HepG2 (cell line): ENCODE data around the gene PCOLCE2. TPM values are rescaled to one million over a fixed set of nuclear protein-coding genes. Genes with fewer than 3 reads are reported as not detected.

Experiments
- ATAC-seq: fragments of 200-7000 bp; cut with Tn5 transposase; 3 replicates; pipeline ENCODE4 v1.9.1; 2020; ENCODE audit warnings: mild to moderate bottlenecking, moderate library complexity
- BruUV-seq: library from RNA; stranded (reverse); fragments of 400-500 nt; replicated peaks from 2 replicates; lab custom pipeline; 2021; lab: Mats Ljungman, UMichigan
- CTCF ChIA-PET: fragments of 300-600 bp; formaldehyde crosslinking; extraction: SDS; loops from one replicate; lab custom pipeline; 2021; ENCODE audit warnings: low total read pairs, inconsistent platforms, low intra/inter-chr PET ratio; lab: Yijun Ruan, JAX
- POLR2A ChIA-PET: fragments of 350-600 bp; sonication (Branson Sonifier 250); formaldehyde crosslinking; loops from one replicate; lab custom pipeline; 2020; ENCODE audit warnings: antibody characterized with exemption, inconsistent platforms; lab: Yijun Ruan, JAX
- DNase-seq: peaks from one replicate; pipeline ENCODE4 v3.0.0-alpha.2; 2015; ENCODE audit warnings: low spot score
- FAIRE-seq: peaks from 3 replicates; lab custom pipeline; 2011; peaks lifted over from hg19 to GRCh38; lab: Jason Lieb, UNC
- H2AFZ ChIP-seq: one replicate; pipeline ENCODE4 v1.6.1; 2011; ENCODE audit warnings: low read length, inconsistent platforms
- H3K27ac ChIP-seq: fragments of 300-600 bp; 3 replicates; pipeline ENCODE4 v1.8.0; 2011; ENCODE audit warnings: mixed run types, mild to moderate bottlenecking, mixed read lengths, low read length, inconsistent platforms; ENCODE audit not compliant: insufficient read depth; ENCODE audit errors: extremely low read length
- H3K27me3 ChIP-seq, 2 experiments: fragments of 200-600 bp in 1 of 2; 2 replicates in 1 of 2; 3 replicates in 1 of 2; pipeline versions ENCODE4 v1.6.0 to v1.8.0; 2011; ENCODE audit warnings: low read length in 2 of 2, mild to moderate bottlenecking in 2 of 2, moderate library complexity in 2 of 2, inconsistent platforms in 1 of 2; ENCODE audit not compliant: insufficient read depth in 2 of 2, control insufficient read depth in 1 of 2
- H3K36me3 ChIP-seq, 2 experiments: fragments of 200-600 bp in 1 of 2; replicated peaks in 1 of 2; 2 replicates in 1 of 2; 3 replicates in 1 of 2; pipeline versions ENCODE4 v1.5.1 to v1.8.0; 2011; ENCODE audit warnings: low read length in 2 of 2, inconsistent platforms in 1 of 2; ENCODE audit not compliant: insufficient read depth in 2 of 2, control insufficient read depth in 1 of 2
- H3K4me1 ChIP-seq: 2 replicates; pipeline ENCODE4 v1.5.1; 2012; ENCODE audit warnings: low read length, inconsistent platforms; ENCODE audit not compliant: insufficient read depth
- H3K4me2 ChIP-seq: 2 replicates; pipeline ENCODE4 v1.6.0; 2011; ENCODE audit warnings: low read depth, low read length, inconsistent platforms
- H3K4me3 ChIP-seq, 3 experiments: fragments of 200-600 bp in 1 of 3; sonication (generic), shearing (Covaris generic) in 1 of 3; replicated peaks in 1 of 3; 2 replicates each; pipeline ENCODE4 v1.5.1; 2011 to 2016; ENCODE audit warnings: low read length in 3 of 3, inconsistent platforms in 2 of 3, low read depth in 2 of 3, mild to moderate bottlenecking in 2 of 3, control low read depth in 1 of 3, mixed read lengths in 1 of 3; ENCODE audit not compliant: insufficient read depth in 1 of 3
- H3K79me2 ChIP-seq: one replicate; pipeline ENCODE4 v1.6.1; 2011; ENCODE audit warnings: low read length, inconsistent platforms; ENCODE audit not compliant: insufficient read depth
- H3K9ac ChIP-seq: 2 replicates; pipeline ENCODE4 v1.6.0; 2011; ENCODE audit warnings: mild to moderate bottlenecking, low read depth, low read length, inconsistent platforms; ENCODE audit not compliant: insufficient read depth
- H3K9me3 ChIP-seq: 2 replicates; pipeline ENCODE4 v1.5.1; 2012; ENCODE audit warnings: mild to moderate bottlenecking, low read length
- H4K20me1 ChIP-seq: 2 replicates; pipeline ENCODE4 v1.6.0; 2011; ENCODE audit warnings: inconsistent platforms, mild to moderate bottlenecking, low read length, moderate library complexity; ENCODE audit not compliant: insufficient read depth
- ASH2L ChIP-seq: fragments of 300-600, 200-600 bp; sonication (generic); IDR thresholded peaks from 2 replicates; pipeline ENCODE4 v1.7.0; 2017; ENCODE audit warnings: low read depth, mild to moderate bottlenecking, moderate library complexity, mixed read lengths, low read length; ENCODE audit not compliant: insufficient read length
- CENPT ChIP-seq: sonication (generic); formaldehyde crosslinking; IDR thresholded peaks from 2 replicates; pipeline ENCODE4 v1.8.0; 2022; ENCODE audit warnings: low read depth, mild to moderate bottlenecking, moderate library complexity, missing genetic modification reagents
- FOXA1 ChIP-seq, 2 experiments: fragments of 450-650 bp in 1 of 2; sonication (generic) in 1 of 2; formaldehyde crosslinking in 1 of 2; IDR thresholded peaks; 2 replicates each; pipeline versions ENCODE4 v1.4.0 to v1.6.1; 2016 to 2020; ENCODE audit warnings: missing genetic modification reagents in 1 of 2
- FOXP1 ChIP-seq, 2 experiments: fragments of 450-650 bp in 1 of 2; IDR thresholded peaks; 2 replicates each; pipeline ENCODE4 v1.6.1; 2017 to 2018; ENCODE audit warnings: antibody characterized with exemption in 1 of 2
- HMGA1 ChIP-seq: sonication (generic); formaldehyde crosslinking; conservative IDR thresholded peaks from 2 replicates; pipeline ENCODE4 v1.4.0; 2020; ENCODE audit warnings: missing genetic modification reagents
- MLXIP ChIP-seq: sonication (generic); formaldehyde crosslinking; IDR thresholded peaks from 2 replicates; pipeline ENCODE4 v1.9.0; 2021; ENCODE audit warnings: missing genetic modification reagents, borderline replicate concordance
- NAIF1 ChIP-seq: sonication (generic); formaldehyde crosslinking; IDR thresholded peaks from 2 replicates; pipeline ENCODE4 v1.5.0; 2020; ENCODE audit warnings: mild to moderate bottlenecking, missing genetic modification reagents, borderline replicate concordance
- PATZ1 ChIP-seq: sonication (generic); formaldehyde crosslinking; IDR thresholded peaks from 2 replicates; pipeline ENCODE4 v1.4.0; 2020; ENCODE audit warnings: missing genetic modification reagents
- RXRB ChIP-seq: IDR thresholded peaks from 2 replicates; pipeline ENCODE4 v1.6.1; 2016; ENCODE audit warnings: borderline replicate concordance, missing genetic modification reagents, missing compliant biosample characterization
- SAFB2 ChIP-seq: sonication (generic); formaldehyde crosslinking; IDR thresholded peaks from 2 replicates; pipeline ENCODE4 v1.5.1; 2020; ENCODE audit warnings: missing genetic modification reagents, low read depth, mild to moderate bottlenecking, borderline replicate concordance
- SKI ChIP-seq: fragments of 450-650 bp; IDR thresholded peaks from one replicate; pipeline ENCODE4 v1.6.1; 2018; ENCODE audit warnings: mild to moderate bottlenecking; ENCODE audit not compliant: partially characterized antibody
- SOX6 ChIP-seq, 2 experiments: fragments of 450-650 bp in 1 of 2; sonication (generic) in 1 of 2; formaldehyde crosslinking in 1 of 2; IDR thresholded peaks; 2 replicates each; pipeline versions ENCODE4 v1.4.0 to v1.6.1; 2017 to 2020; ENCODE audit warnings: antibody characterized with exemption in 1 of 2, mild to moderate bottlenecking in 1 of 2, missing genetic modification reagents in 1 of 2
- TCF7L2 ChIP-seq: IDR thresholded peaks from 2 replicates; pipeline ENCODE4 v1.6.1; 2011; ENCODE audit warnings: mild to moderate bottlenecking, low read depth, low read length, moderate library complexity
- ZFP62 ChIP-seq: sonication (generic); formaldehyde crosslinking; IDR thresholded peaks from 2 replicates; pipeline ENCODE4 v1.4.0; 2020; ENCODE audit warnings: missing genetic modification reagents
- ZIK1 ChIP-seq: sonication (generic); formaldehyde crosslinking; IDR thresholded peaks from 2 replicates; pipeline ENCODE4 v1.5.0; 2020; ENCODE audit warnings: mild to moderate bottlenecking, low read depth, missing genetic modification reagents, borderline replicate concordance
- ZNF44 ChIP-seq: sonication (generic); formaldehyde crosslinking; IDR thresholded peaks from 2 replicates; pipeline ENCODE4 v1.5.1; 2020; ENCODE audit warnings: mild to moderate bottlenecking, missing genetic modification reagents
- WGBS: methylation state at CpG from one replicate; pipeline ENCODE4 v1.1.6; 2017; ENCODE audit warnings: low lambda C conversion rate; 5-methylcytosine and 5-hydroxymethylcytosine counted together
- in situ Hi-C: cut with HindIII; loops from 2 replicates; pipeline ENCODE4 v1.10.0; 2017; ENCODE audit warnings: low pct_unique_long_range_greater_than_20kb; ENCODE audit not compliant: extremely low pct_ligation_motif_present
- intact Hi-C: fragments of 100-400 bp; cut with micrococcal nuclease; formaldehyde crosslinking; loops from one replicate; pipeline ENCODE4 v1.10.0; 2022; ENCODE audit not compliant: unreplicated experiment
- polyA plus RNA-seq, 8 experiments: library from polyadenylated mRNA; depleted of rRNA in 3 of 8; stranded (reverse) in 7 of 8; unstranded in 1 of 8; fragments of >200 nt; fragmentation: Illumina TruSeq in 4 of 8; extraction: Trizol in 4 of 8; gene quantifications; 2 replicates each; pipeline versions ENCODE4 v1.2.1 to v1.2.3, GENCODE V29; 2011 to 2016; ENCODE audit warnings: low read depth in 4 of 8, missing spikeins in 1 of 8, mixed read lengths in 1 of 8; ENCODE audit not compliant: insufficient read depth in 1 of 8
- total RNA-seq, 5 experiments: library from RNA; depleted of rRNA; stranded (reverse); fragments of >200 nt; fragmentation: Illumina TruSeq; extraction: Trizol; gene quantifications; 2 replicates each; pipeline ENCODE4 v1.2.3, GENCODE V29; 2016; ENCODE audit warnings: low read depth in 1 of 5
- TF ChIP-seq, protein P1 (sequence below): sonication (generic); formaldehyde crosslinking; IDR thresholded peaks from 2 replicates; pipeline ENCODE4 v1.5.1; 2020; ENCODE audit warnings: missing genetic modification reagents, mild to moderate bottlenecking, borderline replicate concordance

Gene PCOLCE2
- total and polyA plus RNA-seq, 2 of the 13 experiments (the other 11 are each of a cell fraction or from before 2014, with no cell fraction given) = 0.71 to 2.0 TPM

GRCh38 chr3:142892714-142893113 is 3.8 kb upstream of the PCOLCE2 start:
- no peaks in the 10 kb centered on the region for H4K20me1 ChIP-seq
- peaks cover 8% of the 10 kb centered on the region for H3K4me1 ChIP-seq
- no peak overlapping the region for H3K4me3 ChIP-seq
- H3K27ac ChIP-seq = no peak overlapping the region
- H3K4me2 ChIP-seq = no peak overlapping the region
- WGBS = 64% methylated on average over 2 of the region's 2 CpGs
- TF ChIP-seq ZIK1 (no peak), SKI (no peak), ZFP62 (CRISPR knock-in tag) (no peak), ASH2L (no peak), ZNF44 (CRISPR knock-in tag) (no peak), PATZ1 (CRISPR knock-in tag) (no peak), FOXP1 (IDR thresholded peaks at IDR 0.05) (no peak), FOXP1 (CRISPR knock-in tag; IDR thresholded peaks at IDR 0.05) (no peak), SOX6 (IDR thresholded peaks at IDR 0.05) (no peak), SOX6 (CRISPR knock-in tag; IDR thresholded peaks at IDR 0.05) (no peak), NAIF1 (CRISPR knock-in tag) (no peak), CENPT (CRISPR knock-in tag) (no peak), MLXIP (CRISPR knock-in tag) (no peak), SAFB2 (no peak), HMGA1 (CRISPR knock-in tag) (no peak), FOXA1 (IDR thresholded peaks at IDR 0.05) (no peak), FOXA1 (CRISPR knock-in tag; IDR thresholded peaks at IDR 0.05) (no peak), RXRB (no peak), TCF7L2 (no peak)
- TF ChIP-seq, protein P1, sequence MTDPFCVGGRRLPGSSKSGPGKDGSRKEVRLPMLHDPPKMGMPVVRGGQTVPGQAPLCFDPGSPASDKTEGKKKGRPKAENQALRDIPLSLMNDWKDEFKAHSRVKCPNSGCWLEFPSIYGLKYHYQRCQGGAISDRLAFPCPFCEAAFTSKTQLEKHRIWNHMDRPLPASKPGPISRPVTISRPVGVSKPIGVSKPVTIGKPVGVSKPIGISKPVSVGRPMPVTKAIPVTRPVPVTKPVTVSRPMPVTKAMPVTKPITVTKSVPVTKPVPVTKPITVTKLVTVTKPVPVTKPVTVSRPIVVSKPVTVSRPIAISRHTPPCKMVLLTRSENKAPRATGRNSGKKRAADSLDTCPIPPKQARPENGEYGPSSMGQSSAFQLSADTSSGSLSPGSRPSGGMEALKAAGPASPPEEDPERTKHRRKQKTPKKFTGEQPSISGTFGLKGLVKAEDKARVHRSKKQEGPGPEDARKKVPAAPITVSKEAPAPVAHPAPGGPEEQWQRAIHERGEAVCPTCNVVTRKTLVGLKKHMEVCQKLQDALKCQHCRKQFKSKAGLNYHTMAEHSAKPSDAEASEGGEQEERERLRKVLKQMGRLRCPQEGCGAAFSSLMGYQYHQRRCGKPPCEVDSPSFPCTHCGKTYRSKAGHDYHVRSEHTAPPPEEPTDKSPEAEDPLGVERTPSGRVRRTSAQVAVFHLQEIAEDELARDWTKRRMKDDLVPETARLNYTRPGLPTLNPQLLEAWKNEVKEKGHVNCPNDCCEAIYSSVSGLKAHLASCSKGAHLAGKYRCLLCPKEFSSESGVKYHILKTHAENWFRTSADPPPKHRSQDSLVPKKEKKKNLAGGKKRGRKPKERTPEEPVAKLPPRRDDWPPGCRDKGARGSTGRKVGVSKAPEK = no peak
- ChIA-PET POLR2A (no interaction called here), CTCF (no interaction called here)
- H2AFZ ChIP-seq = no peak overlapping the region
- H3K36me3 ChIP-seq = no peaks in the 10 kb centered on the region
- no peaks in the 10 kb centered on the region for H3K79me2 ChIP-seq
- FAIRE-seq = no peak
- H3K9me3 ChIP-seq = no peaks in the 10 kb centered on the region
- intact Hi-C loops = no loop called here
- in situ Hi-C loops = no loop called here
- peaks cover 5 to 30% of the 10 kb centered on the region in 2 experiments for H3K27me3 ChIP-seq
- no TSS peak for BruUV-seq
- no peak for DNase-seq
- ATAC-seq = no peak
- H3K9ac ChIP-seq = no peak overlapping the region
